Stimulated activated CD4-positive, alpha-beta T cell treated with anti-CD3 and anti-CD28 coated beads, Interleukin-15, amount 100 ng/mL, for 24 hours (primary cell): ENCODE measurements around the gene NOD1.
A peak's percentile ranks its signal among the peaks of the same experiment; 100 is the strongest.
"Not testable (repeated sequence)": the region's sequence is repeated elsewhere in the genome, so short reads cannot be mapped to it uniquely, and the experiment has no call there.

ENCODE experiments used
- DNase-seq: peaks from one replicate; pipeline ENCODE4 v3.0.0-alpha.2; 2020

Gene NOD1

GRCh38 chr7:30503274-30504212 lies 25.0 kb upstream of the NOD1 start:
- no peak for DNase-seq

GRCh38 chr7:30502470-30503251 lies 24.1 kb upstream of the NOD1 start:
- no peak for DNase-seq

GRCh38 chr7:30501264-30501663 lies 22.7 kb upstream of the NOD1 start:
- DNase-seq = no peak

GRCh38 chr7:30493228-30493627 lies 14.6 kb upstream of the NOD1 start:
- DNase-seq = no peak

- no peak for DNase-seq
Measured at GRCh38 chr7:30491417-30491816, 12.8 kb upstream of the NOD1 start.

GRCh38 chr7:30487371-30487770 lies 8.8 kb upstream of the NOD1 start:
- no peak for DNase-seq

- DNase-seq = no peak
Measured at GRCh38 chr7:30485667-30486066, 7.1 kb upstream of the NOD1 start.

- not testable (repeated sequence) for DNase-seq
Measured at GRCh38 chr7:30481416-30481815, 2.8 kb upstream of the NOD1 start.

- DNase-seq = peak; percentile 32
Measured at GRCh38 chr7:30479202-30480120, 877 bp upstream of the NOD1 start.

- DNase-seq = no peak
Measured at GRCh38 chr7:30476459-30477145, 2.0 kb downstream of the NOD1 start.

- DNase-seq = no peak
Measured at GRCh38 chr7:30475580-30475979, 3.0 kb downstream of the NOD1 start.

- DNase-seq = no peak
Measured at GRCh38 chr7:30474893-30475292, 3.7 kb downstream of the NOD1 start.

GRCh38 chr7:30474485-30474884 lies 4.1 kb downstream of the NOD1 start:
- DNase-seq = no peak

- no peak for DNase-seq
Measured at GRCh38 chr7:30473903-30474302, 4.7 kb downstream of the NOD1 start.

GRCh38 chr7:30472784-30473775 lies 5.5 kb downstream of the NOD1 start:
- DNase-seq = no peak

- no peak for DNase-seq
Measured at GRCh38 chr7:30472081-30472783, 6.4 kb downstream of the NOD1 start.

GRCh38 chr7:30471205-30471604 lies 7.4 kb downstream of the NOD1 start:
- DNase-seq = no peak

GRCh38 chr7:30470771-30471170 lies 7.8 kb downstream of the NOD1 start:
- no peak for DNase-seq

GRCh38 chr7:30470163-30470770 lies 8.3 kb downstream of the NOD1 start:
- no peak for DNase-seq

GRCh38 chr7:30469303-30469702 lies 9.3 kb downstream of the NOD1 start:
- DNase-seq = no peak
